Measurements from ENCODE around the gene MICA.

DNA sequence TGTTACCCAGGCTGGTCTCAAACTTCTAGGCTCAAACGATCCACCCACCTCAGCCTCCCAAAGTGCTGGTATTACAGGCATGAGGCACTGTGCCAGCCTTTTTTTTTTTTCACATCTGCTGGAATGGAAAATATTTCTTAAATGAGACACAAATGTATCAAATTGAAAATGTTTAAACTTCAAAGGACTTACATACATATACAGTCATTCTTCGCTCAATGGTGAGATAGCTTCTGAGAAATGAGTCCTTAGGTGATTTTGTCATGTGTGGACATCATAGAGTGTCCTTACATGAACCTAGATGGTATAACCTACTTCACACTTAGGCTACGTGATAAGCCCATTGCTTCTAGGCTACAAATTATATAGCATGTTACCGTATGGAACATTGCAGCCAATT, 43.1 kb downstream of the MICA start:
- TF ChIP-seq, protein P1, sequence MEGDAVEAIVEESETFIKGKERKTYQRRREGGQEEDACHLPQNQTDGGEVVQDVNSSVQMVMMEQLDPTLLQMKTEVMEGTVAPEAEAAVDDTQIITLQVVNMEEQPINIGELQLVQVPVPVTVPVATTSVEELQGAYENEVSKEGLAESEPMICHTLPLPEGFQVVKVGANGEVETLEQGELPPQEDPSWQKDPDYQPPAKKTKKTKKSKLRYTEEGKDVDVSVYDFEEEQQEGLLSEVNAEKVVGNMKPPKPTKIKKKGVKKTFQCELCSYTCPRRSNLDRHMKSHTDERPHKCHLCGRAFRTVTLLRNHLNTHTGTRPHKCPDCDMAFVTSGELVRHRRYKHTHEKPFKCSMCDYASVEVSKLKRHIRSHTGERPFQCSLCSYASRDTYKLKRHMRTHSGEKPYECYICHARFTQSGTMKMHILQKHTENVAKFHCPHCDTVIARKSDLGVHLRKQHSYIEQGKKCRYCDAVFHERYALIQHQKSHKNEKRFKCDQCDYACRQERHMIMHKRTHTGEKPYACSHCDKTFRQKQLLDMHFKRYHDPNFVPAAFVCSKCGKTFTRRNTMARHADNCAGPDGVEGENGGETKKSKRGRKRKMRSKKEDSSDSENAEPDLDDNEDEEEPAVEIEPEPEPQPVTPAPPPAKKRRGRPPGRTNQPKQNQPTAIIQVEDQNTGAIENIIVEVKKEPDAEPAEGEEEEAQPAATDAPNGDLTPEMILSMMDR (IDR thresholded peaks at IDR 0.05) = no peak
- TF ChIP-seq POLR2A (IDR thresholded peaks at IDR 0.05) = no peak
- no peak for TF ChIP-seq EP300 (IDR thresholded peaks at IDR 0.05)

Data from tibial nerve (tissue), 4 donors.